ENCODE measurements around the gene XDH.

The XDH gene

DNA sequence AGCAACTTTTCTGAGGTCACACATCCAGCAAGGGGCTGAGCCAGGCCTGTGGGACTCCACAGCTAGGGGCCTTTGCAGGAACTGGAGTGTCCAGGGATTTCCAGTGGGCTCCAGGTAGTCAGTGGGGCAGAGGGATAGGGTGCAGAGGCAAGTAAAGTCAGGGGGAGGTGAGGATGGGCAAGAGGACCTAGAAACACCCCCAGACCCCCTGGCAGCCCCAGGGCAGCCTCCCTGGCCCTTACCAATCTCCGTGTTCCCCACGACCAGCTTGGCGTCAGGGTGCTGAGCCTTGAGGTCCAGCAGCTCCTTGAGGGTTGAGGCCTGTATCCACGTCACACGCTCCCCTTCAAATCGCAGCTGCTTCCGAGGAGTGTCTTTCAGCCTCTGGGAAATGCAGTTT, 28.4 kb downstream of the XDH start:
- Histone ChIP-seq H3K9me3 (no peaks in the 10 kb centered on the region), H3K4me3 (ENCODE audit: low read depth, low read length) (no peak overlapping the region), H3K36me3 (no peaks in the 10 kb centered on the region), H3K4me1 (no peaks in the 10 kb centered on the region), H3K27me3 (peaks cover 2% of the 10 kb centered on the region; the same call in 1 of the 2 replicates)
- TF ChIP-seq, protein P1, sequence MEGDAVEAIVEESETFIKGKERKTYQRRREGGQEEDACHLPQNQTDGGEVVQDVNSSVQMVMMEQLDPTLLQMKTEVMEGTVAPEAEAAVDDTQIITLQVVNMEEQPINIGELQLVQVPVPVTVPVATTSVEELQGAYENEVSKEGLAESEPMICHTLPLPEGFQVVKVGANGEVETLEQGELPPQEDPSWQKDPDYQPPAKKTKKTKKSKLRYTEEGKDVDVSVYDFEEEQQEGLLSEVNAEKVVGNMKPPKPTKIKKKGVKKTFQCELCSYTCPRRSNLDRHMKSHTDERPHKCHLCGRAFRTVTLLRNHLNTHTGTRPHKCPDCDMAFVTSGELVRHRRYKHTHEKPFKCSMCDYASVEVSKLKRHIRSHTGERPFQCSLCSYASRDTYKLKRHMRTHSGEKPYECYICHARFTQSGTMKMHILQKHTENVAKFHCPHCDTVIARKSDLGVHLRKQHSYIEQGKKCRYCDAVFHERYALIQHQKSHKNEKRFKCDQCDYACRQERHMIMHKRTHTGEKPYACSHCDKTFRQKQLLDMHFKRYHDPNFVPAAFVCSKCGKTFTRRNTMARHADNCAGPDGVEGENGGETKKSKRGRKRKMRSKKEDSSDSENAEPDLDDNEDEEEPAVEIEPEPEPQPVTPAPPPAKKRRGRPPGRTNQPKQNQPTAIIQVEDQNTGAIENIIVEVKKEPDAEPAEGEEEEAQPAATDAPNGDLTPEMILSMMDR (IDR thresholded peaks at IDR 0.05; ENCODE audit: low read depth, low read length), result no peak
- DNase-seq, result no peak

DNA sequence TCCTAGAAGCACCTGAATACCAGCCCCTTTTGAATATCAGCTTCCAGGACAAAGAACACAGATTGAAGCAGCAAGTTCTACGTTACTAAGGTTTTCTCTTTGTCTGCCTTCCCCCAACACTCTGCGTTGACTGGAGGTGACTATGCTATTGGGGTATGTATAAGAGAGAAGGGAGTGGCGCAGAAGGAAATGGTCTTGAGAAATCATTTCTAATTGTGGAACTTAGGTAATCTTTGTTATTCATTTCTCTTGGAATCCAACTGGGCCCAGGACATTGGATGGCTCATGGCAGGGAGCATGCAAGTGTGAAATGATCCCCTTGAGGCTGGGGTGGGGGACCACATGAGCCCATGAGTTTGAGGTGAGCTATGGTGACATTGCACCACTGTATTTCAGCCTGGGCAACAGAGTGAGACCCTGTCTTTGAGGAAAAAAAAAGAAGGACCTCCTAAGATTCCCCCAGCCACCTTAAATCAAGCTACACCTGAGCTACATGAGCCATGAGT, 29.7 kb downstream of the XDH start:
- DNase-seq, result no peak
- Histone ChIP-seq H3K4me3 (ENCODE audit: low read depth, low read length) (no peak overlapping the region), H3K4me1 (no peaks in the 10 kb centered on the region), H3K9me3 (no peaks in the 10 kb centered on the region), H3K27me3 (peaks cover 4% of the 10 kb centered on the region; the same call in 1 of the 2 replicates), H3K36me3 (no peaks in the 10 kb centered on the region)
- TF ChIP-seq, protein P1 (IDR thresholded peaks at IDR 0.05; ENCODE audit: low read depth, low read length), result no peak

DNA sequence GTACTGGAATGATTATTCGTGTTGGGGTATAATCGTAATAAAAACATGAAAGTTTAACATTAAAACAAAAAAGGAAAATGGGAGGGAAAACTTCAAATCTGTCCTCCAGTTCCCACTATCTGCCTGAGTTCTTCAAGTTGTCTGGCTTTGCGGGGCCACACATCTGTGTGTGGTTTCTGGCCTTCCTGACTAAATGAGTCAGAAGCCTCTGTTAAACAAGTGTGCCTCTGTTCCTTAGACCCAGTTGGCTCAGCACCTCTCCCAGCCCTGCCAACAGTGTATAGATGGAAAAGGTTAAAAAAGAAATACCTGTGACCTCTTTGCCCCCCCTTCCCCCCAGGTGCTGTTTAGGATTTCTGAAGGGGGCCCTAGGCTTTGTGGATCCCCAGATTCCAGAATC, 30.2 kb downstream of the XDH start:
- Histone ChIP-seq H3K4me1 (no peaks in the 10 kb centered on the region), H3K9me3 (no peaks in the 10 kb centered on the region), H3K27me3 (peaks cover 4% of the 10 kb centered on the region; the same call in 1 of the 2 replicates), H3K4me3 (ENCODE audit: low read depth, low read length) (no peak overlapping the region), H3K36me3 (no peaks in the 10 kb centered on the region)
- DNase-seq, result no peak
- TF ChIP-seq, protein P1 (IDR thresholded peaks at IDR 0.05; ENCODE audit: low read depth, low read length), result no peak

DNA sequence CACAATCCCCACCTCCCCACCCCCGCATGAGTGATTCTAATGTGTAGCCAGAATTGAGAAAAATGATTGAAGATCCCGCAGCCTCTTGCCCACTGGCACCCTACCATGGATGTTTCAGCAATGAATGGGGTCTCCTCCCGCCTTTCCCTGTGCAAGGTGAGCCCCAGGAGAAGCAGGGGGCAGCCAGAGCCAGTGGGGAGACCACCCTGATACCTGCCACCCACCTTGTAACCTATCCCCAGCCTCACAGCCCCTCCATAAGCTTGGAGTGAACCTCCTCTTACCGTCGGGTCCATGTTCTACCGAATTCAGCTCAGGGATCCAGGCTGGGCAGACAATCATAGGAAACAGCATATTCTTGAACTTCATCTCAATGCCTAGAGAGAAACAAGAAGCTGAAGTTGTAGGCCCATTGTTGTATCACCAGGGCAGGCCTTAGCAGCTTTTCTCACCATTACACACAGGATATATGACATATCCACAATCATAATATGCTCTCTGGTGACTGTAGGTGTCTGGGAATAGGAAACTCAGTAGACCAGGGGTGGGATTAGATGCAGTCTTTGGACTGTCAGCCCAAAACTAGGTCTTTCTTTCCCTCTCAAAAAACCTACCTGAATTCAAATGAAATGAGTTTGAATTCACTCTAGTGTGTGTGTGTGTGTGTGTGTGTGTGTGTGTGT, 30.9 kb downstream of the XDH start:
- TF ChIP-seq, protein P1 (IDR thresholded peaks at IDR 0.05; ENCODE audit: low read depth, low read length), result no peak
- H3K4me3 ChIP-seq (ENCODE audit: low read depth, low read length), result no peak overlapping the region
- peaks cover 4% of the 10 kb centered on the region; the same call in 1 of the 2 replicates for H3K27me3 ChIP-seq
- no peaks in the 10 kb centered on the region for H3K9me3 ChIP-seq
- no peak for DNase-seq
- no peaks in the 10 kb centered on the region for H3K4me1 ChIP-seq
- H3K36me3 ChIP-seq, result no peaks in the 10 kb centered on the region

DNA sequence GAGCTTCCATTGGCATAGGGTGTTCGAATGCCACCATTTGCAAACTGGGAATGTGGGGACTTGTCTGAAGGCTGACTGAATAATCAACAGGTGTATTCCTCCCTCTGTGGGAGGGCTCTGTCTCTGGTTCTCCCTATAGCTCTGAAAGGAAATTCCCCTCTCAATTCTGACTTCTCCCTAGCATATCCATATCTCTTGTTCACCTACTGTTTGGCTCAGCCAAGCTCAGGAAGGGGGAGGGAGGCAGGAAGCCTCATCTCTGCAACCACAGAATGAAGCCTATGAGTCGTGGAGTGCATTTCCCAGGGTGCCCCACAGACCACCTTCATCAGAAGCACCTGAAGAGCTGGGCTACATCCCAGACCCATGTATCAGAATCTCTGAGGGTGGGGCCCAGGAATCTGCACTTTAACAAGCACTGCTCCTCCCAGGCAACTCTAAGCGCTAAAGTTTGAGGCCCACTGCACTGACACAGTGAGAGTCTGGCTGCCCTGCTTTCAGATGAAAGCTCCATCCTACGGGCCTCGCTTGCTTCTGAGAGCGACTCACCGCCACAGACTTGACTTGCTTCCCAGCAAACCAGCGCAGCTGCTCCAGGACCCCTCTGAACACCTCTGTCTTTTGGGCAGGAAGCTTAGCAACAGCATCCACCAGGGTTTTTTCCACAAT, 32.0 kb downstream of the XDH start:
- TF ChIP-seq, protein P1 (IDR thresholded peaks at IDR 0.05; ENCODE audit: low read depth, low read length), result no peak
- no peaks in the 10 kb centered on the region for H3K9me3 ChIP-seq
- H3K36me3 ChIP-seq, result no peaks in the 10 kb centered on the region
- no peak for DNase-seq
- no peaks in the 10 kb centered on the region for H3K4me1 ChIP-seq
- H3K27me3 ChIP-seq, result peaks cover 4% of the 10 kb centered on the region; the same call in 1 of the 2 replicates
- H3K4me3 ChIP-seq (ENCODE audit: low read depth, low read length), result no peak overlapping the region

DNA sequence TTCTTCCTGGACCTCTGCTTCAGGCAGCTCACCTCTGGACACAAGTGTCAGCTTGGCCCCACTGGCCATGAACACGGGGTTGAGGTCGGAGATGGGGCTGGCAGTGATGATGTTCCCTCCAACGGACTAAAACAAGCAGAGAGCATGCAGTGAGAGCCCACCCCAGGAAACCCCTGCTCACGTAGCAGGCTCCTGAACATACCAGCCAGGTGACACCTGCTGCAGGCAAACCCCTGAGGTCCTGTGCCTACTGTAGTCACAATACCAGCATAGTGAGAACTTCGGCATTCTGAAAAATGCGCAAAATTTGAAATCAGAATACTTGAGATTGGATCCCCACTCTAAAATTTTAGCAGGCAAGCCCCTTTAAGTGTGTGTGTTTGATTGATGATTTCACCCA, 32.9 kb downstream of the XDH start:
- Histone ChIP-seq H3K36me3 (no peaks in the 10 kb centered on the region), H3K4me1 (no peaks in the 10 kb centered on the region), H3K9me3 (no peaks in the 10 kb centered on the region), H3K27me3 (peaks cover 4% of the 10 kb centered on the region; the same call in 1 of the 2 replicates), H3K4me3 (ENCODE audit: low read depth, low read length) (no peak overlapping the region)
- TF ChIP-seq, protein P1 (IDR thresholded peaks at IDR 0.05; ENCODE audit: low read depth, low read length), result no peak
- no peak for DNase-seq

Measured in BE2C (cell line).